Endometrial microvascular endothelial cells (primary cell): ENCODE results near the gene CGREF1. TPM values are rescaled to one million over a fixed set of nuclear protein-coding genes. Genes with fewer than 3 reads are reported as not detected.

Experiments used
- in situ Hi-C: cut with HindIII; loops from 2 replicates; pipeline ENCODE4 v1.10.0; 2017; ENCODE audit warnings: low sequenced_read_pairs, low pct_unique_long_range_greater_than_20kb; ENCODE audit errors: inconsistent ontology term
- total RNA-seq: library from RNA; depleted of rRNA; stranded (reverse); fragments of >200 nt; gene quantifications from one replicate; pipeline ENCODE4 v1.2.3, GENCODE V29; 2015; ENCODE audit errors: inconsistent ontology term

Gene CGREF1
- total RNA-seq, 1 donor from 2014 or later, result not detected

- in situ Hi-C loops, result no loop called here
Measured at GRCh38 chr2:27067385-27067784, 51.5 kb downstream of the CGREF1 start.

- in situ Hi-C loops, result no loop called here
Measured at GRCh38 chr2:27065128-27065527, 53.8 kb downstream of the CGREF1 start.

- in situ Hi-C loops, result no loop called here
Measured at GRCh38 chr2:27060323-27060722, 58.6 kb downstream of the CGREF1 start.

GRCh38 chr2:27059141-27059820, 59.6 kb downstream of the CGREF1 start:
- in situ Hi-C loops, result no loop called here

GRCh38 chr2:27058210-27058609, 60.7 kb downstream of the CGREF1 start:
- in situ Hi-C loops, result no loop called here

GRCh38 chr2:27057184-27057583, 61.7 kb downstream of the CGREF1 start:
- in situ Hi-C loops, result no loop called here

- in situ Hi-C loops, result no loop called here
Measured at GRCh38 chr2:27054721-27055120, 64.2 kb downstream of the CGREF1 start.

GRCh38 chr2:27053776-27054175, 65.2 kb downstream of the CGREF1 start:
- in situ Hi-C loops, result no loop called here

GRCh38 chr2:27053321-27053720, 65.6 kb downstream of the CGREF1 start:
- in situ Hi-C loops, result no loop called here

GRCh38 chr2:27051902-27052645, 66.9 kb downstream of the CGREF1 start:
- in situ Hi-C loops, result no loop called here

GRCh38 chr2:27050996-27051901, 67.7 kb downstream of the CGREF1 start, which contains the start of gene AGBL5:
TSS of gene AGBL5 (plus strand) at chr2:27051668. CDS start at chr2:27052959, 1,291 bp downstream.
- in situ Hi-C loops, result no loop called here

Other genes with a start within 250 kb of the CGREF1 start
- gene MAPRE3, start 148.5 kb downstream of the CGREF1 start, total RNA-seq, result 2.6 TPM
- gene TMEM214, start 86.2 kb downstream of the CGREF1 start, total RNA-seq, result 50.4 TPM
- 13.2 TPM for gene AGBL5, start 67.5 kb downstream of the CGREF1 start, total RNA-seq
- 378 TPM for gene OST4, start 47.5 kb downstream of the CGREF1 start, total RNA-seq
- gene EMILIN1, start 40.5 kb downstream of the CGREF1 start, total RNA-seq, result 1.5 TPM
- 4.6 TPM for gene KHK, start 32.4 kb downstream of the CGREF1 start, total RNA-seq
- not detected for gene ABHD1, start 4.7 kb upstream of the CGREF1 start, total RNA-seq
- 59.5 TPM for gene PREB, start 15.5 kb upstream of the CGREF1 start, total RNA-seq
- not detected for gene PRR30, start 20.3 kb upstream of the CGREF1 start, total RNA-seq
- not detected for gene TCF23, start 29.9 kb upstream of the CGREF1 start, total RNA-seq
- 134 TPM for gene ATRAID, start 92.9 kb upstream of the CGREF1 start, total RNA-seq
- 80.6 TPM for gene SLC5A6, start 93.1 kb upstream of the CGREF1 start, total RNA-seq
- 82.7 TPM for gene CAD, start 98.2 kb upstream of the CGREF1 start, total RNA-seq
- gene SLC30A3, start 143.9 kb upstream of the CGREF1 start, total RNA-seq, result 8.2 TPM
- not detected for gene DNAJC5G, start 156.3 kb upstream of the CGREF1 start, total RNA-seq
- gene TRIM54, start 163.3 kb upstream of the CGREF1 start, total RNA-seq, result 0.56 TPM
- not detected for gene UCN, start 189.3 kb upstream of the CGREF1 start, total RNA-seq
- gene MPV17, start 204.0 kb upstream of the CGREF1 start, total RNA-seq, result 115 TPM
- 43.2 TPM for gene GTF3C2, start 237.6 kb upstream of the CGREF1 start, total RNA-seq